ES-I3 (cell line): ENCODE measurements around the gene TUBB4A.
"Not testable (repeated sequence)": the region's sequence is repeated elsewhere in the genome, so short reads cannot be mapped to it uniquely, and the experiment has no call there.

ENCODE experiments used
- H3K36me3 ChIP-seq: 2 replicates; pipeline ENCODE4 v1.6.1; 2013; ENCODE audit warnings: mild to moderate bottlenecking, low read length, control low read depth, moderate library complexity; ENCODE audit not compliant: insufficient read depth
- H3K4me1 ChIP-seq: 2 replicates; pipeline ENCODE4 v1.6.1; 2013; ENCODE audit warnings: mild to moderate bottlenecking, control low read depth, low read length; ENCODE audit not compliant: insufficient read depth
- H3K9ac ChIP-seq: 2 replicates; pipeline ENCODE4 v1.6.1; 2013; ENCODE audit warnings: low read depth, mild to moderate bottlenecking, low read length, moderate library complexity
- H3K9me3 ChIP-seq: 2 replicates; pipeline ENCODE4 v1.6.1; 2013; ENCODE audit warnings: mild to moderate bottlenecking, low read length, moderate library complexity; ENCODE audit not compliant: control insufficient read depth, insufficient read depth

The TUBB4A gene

GRCh38 chr19:6501740-6502648 is at the start of gene TUBB4A:
Gene TUBB4A (minus strand): TSS chr19:6502309. CDS start chr19:6502212, 97 bp downstream.
- Histone ChIP-seq H3K9me3 (no peaks in the 10 kb centered on the region), H3K9ac (peak within 1 kb of the TSS; percentile 60), H3K36me3 (no peaks in the 10 kb centered on the region), H3K4me1 (no peaks in the 10 kb centered on the region)

DNA sequence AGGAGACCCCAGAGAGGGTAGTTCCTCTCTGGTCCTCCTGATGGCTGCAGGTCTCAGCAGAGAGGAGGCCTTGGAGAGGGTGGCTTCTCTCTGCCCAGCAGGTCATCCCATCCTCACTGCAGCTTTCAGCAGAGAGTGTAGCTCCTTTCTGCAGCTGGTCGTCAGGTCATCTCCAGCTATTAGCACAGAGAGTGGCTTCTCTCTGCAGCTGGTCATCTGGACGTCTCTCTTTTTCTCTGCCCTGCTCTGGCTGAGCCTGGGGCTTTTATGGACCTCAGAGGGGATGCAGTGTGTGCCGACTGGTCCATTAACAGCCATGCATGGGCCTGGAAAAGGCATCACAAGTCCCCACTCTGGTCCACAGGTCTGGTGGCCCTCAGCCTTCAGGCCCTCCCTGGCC is 49.0 kb upstream of the TUBB4A start:
- H3K9me3 ChIP-seq, result 0 out of 2 replicates have a peak, but pooled peaks cover 4% of the 10 kb centered on the region
- peaks cover 6% of the 10 kb centered on the region for H3K4me1 ChIP-seq
- no peak overlapping the region for H3K9ac ChIP-seq
- H3K36me3 ChIP-seq, result no peaks in the 10 kb centered on the region

- not testable (repeated sequence) for H3K4me1 ChIP-seq, H3K9ac ChIP-seq, H3K36me3 ChIP-seq, H3K9me3 ChIP-seq
Measured at GRCh38 chr19:6550679-6551078, 48.6 kb upstream of the TUBB4A start.

GRCh38 chr19:6543866-6544347 is 41.8 kb upstream of the TUBB4A start:
- Histone ChIP-seq H3K9ac (no peak overlapping the region), H3K4me1 (no peaks in the 10 kb centered on the region), H3K9me3 (0 out of 2 replicates have a peak, but pooled peaks cover 4% of the 10 kb centered on the region), H3K36me3 (no peaks in the 10 kb centered on the region)

GRCh38 chr19:6540918-6541689 is 39.0 kb upstream of the TUBB4A start:
- Histone ChIP-seq H3K9ac (no peak overlapping the region), H3K4me1 (no peaks in the 10 kb centered on the region), H3K9me3 (peaks cover 9% of the 10 kb centered on the region), H3K36me3 (no peaks in the 10 kb centered on the region)

DNA sequence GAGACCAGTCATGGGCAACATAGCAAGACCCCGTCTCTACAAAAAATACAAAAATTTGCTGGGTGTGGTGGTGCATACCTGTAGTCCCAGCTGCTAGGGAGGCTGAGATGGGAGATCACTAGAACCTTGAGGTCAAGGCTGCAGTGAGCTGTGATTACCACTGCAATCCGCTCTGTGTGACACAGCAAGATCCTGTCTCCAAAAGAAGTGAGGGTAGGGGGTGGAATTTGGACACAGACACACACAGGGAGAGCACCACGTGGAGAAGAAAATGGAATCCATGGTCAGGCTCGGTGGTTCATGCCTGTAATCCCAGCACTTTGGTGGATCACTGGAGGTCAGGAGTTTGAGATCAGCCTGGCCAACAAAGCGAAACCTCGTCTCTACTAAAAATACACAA is 37.4 kb upstream of the TUBB4A start:
- Histone ChIP-seq H3K9me3 (peaks cover 13% of the 10 kb centered on the region), H3K36me3 (peaks cover 8% of the 10 kb centered on the region; the same call in 1 of the 2 replicates), H3K9ac (no peak overlapping the region), H3K4me1 (no peaks in the 10 kb centered on the region)

GRCh38 chr19:6535558-6536137 is 33.5 kb upstream of the TUBB4A start:
- Histone ChIP-seq H3K4me1 (no peaks in the 10 kb centered on the region), H3K9me3 (peaks cover 13% of the 10 kb centered on the region), H3K9ac (no peak overlapping the region), H3K36me3 (peaks cover 8% of the 10 kb centered on the region; the same call in 1 of the 2 replicates)

DNA sequence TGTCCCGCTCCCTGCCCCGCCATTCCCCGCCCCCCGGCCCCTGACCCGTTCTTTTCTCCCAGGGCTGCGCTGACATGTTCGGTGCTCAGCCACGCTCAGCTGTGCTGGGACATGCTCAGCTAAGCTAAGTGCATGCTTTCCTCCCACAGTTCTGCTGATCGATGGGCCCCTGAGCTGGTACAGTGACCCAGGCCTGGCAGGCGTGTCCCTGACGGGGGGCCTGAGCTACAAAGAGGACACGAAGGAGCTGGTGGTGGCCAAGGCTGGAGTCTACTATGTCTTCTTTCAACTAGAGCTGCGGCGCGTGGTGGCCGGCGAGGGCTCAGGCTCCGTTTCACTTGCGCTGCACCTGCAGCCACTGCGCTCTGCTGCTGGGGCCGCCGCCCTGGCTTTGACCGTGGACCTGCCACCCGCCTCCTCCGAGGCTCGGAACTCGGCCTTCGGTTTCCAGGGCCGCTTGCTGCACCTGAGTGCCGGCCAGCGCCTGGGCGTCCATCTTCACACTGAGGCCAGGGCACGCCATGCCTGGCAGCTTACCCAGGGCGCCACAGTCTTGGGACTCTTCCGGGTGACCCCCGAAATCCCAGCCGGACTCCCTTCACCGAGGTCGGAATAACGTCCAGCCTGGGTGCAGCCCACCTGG is 32.5 kb upstream of the TUBB4A start:
- Histone ChIP-seq H3K9me3 (peaks cover 13% of the 10 kb centered on the region), H3K36me3 (peaks cover 8% of the 10 kb centered on the region; the same call in 1 of the 2 replicates), H3K9ac (no peak overlapping the region), H3K4me1 (peaks cover 9% of the 10 kb centered on the region)

- Histone ChIP-seq H3K36me3 (peaks cover 8% of the 10 kb centered on the region; the same call in 1 of the 2 replicates), H3K9ac (peak overlapping the region; percentile 34; the same call in 1 of the 2 replicates), H3K4me1 (peaks cover 13% of the 10 kb centered on the region), H3K9me3 (peaks cover 13% of the 10 kb centered on the region)
Measured at GRCh38 chr19:6533746-6534418, 31.8 kb upstream of the TUBB4A start.

- Histone ChIP-seq H3K36me3 (peaks cover 8% of the 10 kb centered on the region; the same call in 1 of the 2 replicates), H3K4me1 (peaks cover 22% of the 10 kb centered on the region), H3K9ac (peak overlapping the region; percentile 83), H3K9me3 (peaks cover 13% of the 10 kb centered on the region)
Measured at GRCh38 chr19:6533000-6533328, 30.9 kb upstream of the TUBB4A start.

DNA sequence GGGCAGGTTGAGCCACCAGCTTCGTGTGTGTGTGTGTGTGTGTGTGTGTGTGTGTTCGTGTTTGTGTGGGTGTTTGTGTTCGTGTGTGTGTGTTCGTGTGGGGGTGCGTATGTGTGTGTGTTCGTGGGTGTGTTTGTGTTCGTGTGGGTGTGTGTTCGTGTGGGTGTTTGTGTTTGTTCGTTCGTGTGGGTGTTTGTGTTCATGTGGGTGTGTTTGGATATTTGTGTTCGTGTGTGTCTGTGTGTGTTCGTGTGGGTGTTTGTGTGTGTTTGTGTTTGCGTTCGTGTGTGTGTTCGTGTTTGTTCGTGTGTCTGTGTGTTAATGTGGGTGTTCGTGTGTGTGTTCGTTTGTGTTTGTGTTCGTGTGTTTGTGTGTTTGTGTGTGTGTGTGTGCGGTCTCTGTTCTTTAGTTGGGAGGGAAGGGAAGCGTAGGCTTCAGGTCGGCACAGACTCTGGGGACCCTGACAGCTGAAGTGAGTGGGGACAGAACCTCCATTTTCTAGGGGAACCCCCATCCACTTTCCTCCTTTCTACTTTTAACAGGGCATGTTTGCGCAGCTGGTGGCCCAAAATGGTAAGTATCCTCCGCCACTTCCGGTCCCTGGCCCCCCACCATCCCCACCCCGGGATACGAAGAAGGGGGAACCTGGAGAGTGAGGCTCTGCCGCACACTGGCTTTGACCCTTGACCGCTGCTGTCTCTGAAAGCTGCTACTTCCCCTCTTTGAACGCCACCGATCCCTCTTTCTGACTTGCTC is 30.3 kb upstream of the TUBB4A start:
- Histone ChIP-seq H3K36me3 (peaks cover 8% of the 10 kb centered on the region; the same call in 1 of the 2 replicates), H3K4me1 (peaks cover 24% of the 10 kb centered on the region), H3K9me3 (peaks cover 10% of the 10 kb centered on the region), H3K9ac (peak overlapping the region; percentile 83)

GRCh38 chr19:6531956-6532243 is 29.8 kb upstream of the TUBB4A start:
- Histone ChIP-seq H3K9ac (peak overlapping the region; percentile 83), H3K36me3 (peaks cover 8% of the 10 kb centered on the region; the same call in 1 of the 2 replicates), H3K4me1 (peaks cover 24% of the 10 kb centered on the region), H3K9me3 (peaks cover 10% of the 10 kb centered on the region)
